NCI-H146 treated with DMSO at 0.1 percent for 48 hours (cell line): ENCODE measurements around the gene LRPPRC.
A peak's percentile ranks its signal among the peaks of the same experiment; 100 is the strongest.
"Not testable (repeated sequence)": the region's sequence is repeated elsewhere in the genome, so short reads cannot be mapped to it uniquely, and the experiment has no call there.

Experiments
- DNase-seq: peaks from one replicate; lab custom pipeline; 2025; ENCODE audit not compliant: unreplicated experiment; lab: John Stamatoyannopoulos, UW

Gene LRPPRC

GRCh38 chr2:43995733-43996533 is at the start of gene LRPPRC:
TSS of gene LRPPRC (minus strand) at chr2:43995989. CDS start at chr2:43995947, 42 bp downstream.
- DNase-seq = peak; percentile 95

GRCh38 chr2:44045061-44045460 is 49.3 kb upstream of the LRPPRC start:
- no peak for DNase-seq

GRCh38 chr2:44044281-44044720 is 48.5 kb upstream of the LRPPRC start:
- peak; percentile 82 for DNase-seq

GRCh38 chr2:44040365-44040764 is 44.6 kb upstream of the LRPPRC start:
- DNase-seq = no peak

GRCh38 chr2:44038277-44038676 is 42.5 kb upstream of the LRPPRC start:
- no peak for DNase-seq

GRCh38 chr2:44037221-44037620 is 41.4 kb upstream of the LRPPRC start:
- no peak for DNase-seq

- no peak for DNase-seq
Observed at GRCh38 chr2:44033947-44034346, 38.2 kb upstream of the LRPPRC start.

- not testable (repeated sequence) for DNase-seq
Observed at GRCh38 chr2:44027076-44027475, 31.3 kb upstream of the LRPPRC start.

GRCh38 chr2:44016282-44016681 is 20.5 kb upstream of the LRPPRC start:
- DNase-seq = no peak

GRCh38 chr2:44015239-44015638 is 19.4 kb upstream of the LRPPRC start:
- DNase-seq = no peak

- not testable (repeated sequence) for DNase-seq
Observed at GRCh38 chr2:44013205-44013604, 17.4 kb upstream of the LRPPRC start.

- DNase-seq = no peak
Observed at GRCh38 chr2:44010266-44010665, 14.5 kb upstream of the LRPPRC start.

- no peak for DNase-seq
Observed at GRCh38 chr2:44009136-44009735, 13.4 kb upstream of the LRPPRC start.

- no peak for DNase-seq
Observed at GRCh38 chr2:44005846-44006245, 10.1 kb upstream of the LRPPRC start.

GRCh38 chr2:44004735-44005602 is 9.2 kb upstream of the LRPPRC start:
- no peak for DNase-seq

GRCh38 chr2:44001716-44002115 is 5.9 kb upstream of the LRPPRC start:
- DNase-seq = no peak

- DNase-seq = no peak
Observed at GRCh38 chr2:43998263-43998662, 2.5 kb upstream of the LRPPRC start.

GRCh38 chr2:43993437-43993836 is 2.4 kb downstream of the LRPPRC start:
- no peak for DNase-seq

GRCh38 chr2:43989545-43989944 is 6.2 kb downstream of the LRPPRC start:
- no peak for DNase-seq

GRCh38 chr2:43986600-43986999 is 9.2 kb downstream of the LRPPRC start:
- no peak for DNase-seq

- no peak for DNase-seq
Observed at GRCh38 chr2:43985359-43985758, 10.4 kb downstream of the LRPPRC start.

- DNase-seq = no peak
Observed at GRCh38 chr2:43984533-43984932, 11.3 kb downstream of the LRPPRC start.
